NCI-H748 (cell line): ENCODE measurements around the gene ADGRL1.
"Not testable (repeated sequence)": the region's sequence is repeated elsewhere in the genome, so short reads cannot be mapped to it uniquely, and the experiment has no call there.

ENCODE experiments used
- DNase-seq: peaks from one replicate; lab custom pipeline; 2025; ENCODE audit not compliant: unreplicated experiment; lab: John Stamatoyannopoulos, UW

The ADGRL1 gene

GRCh38 chr19:14164082-14164481 lies 41.9 kb downstream of the ADGRL1 start:
- no peak for DNase-seq

GRCh38 chr19:14162871-14163297 lies 43.1 kb downstream of the ADGRL1 start:
- no peak for DNase-seq

GRCh38 chr19:14161305-14161704 lies 44.7 kb downstream of the ADGRL1 start:
- no peak for DNase-seq

- no peak for DNase-seq
Measured at GRCh38 chr19:14160017-14160703, 45.8 kb downstream of the ADGRL1 start.

GRCh38 chr19:14159059-14159458 lies 46.9 kb downstream of the ADGRL1 start:
- no peak for DNase-seq

- DNase-seq, result no peak
Measured at GRCh38 chr19:14158276-14159023, 47.5 kb downstream of the ADGRL1 start.

GRCh38 chr19:14156971-14157717 lies 48.8 kb downstream of the ADGRL1 start:
- no peak for DNase-seq

- DNase-seq, result no peak
Measured at GRCh38 chr19:14156122-14156521, 49.8 kb downstream of the ADGRL1 start.

- DNase-seq, result no peak
Measured at GRCh38 chr19:14155371-14155770, 50.6 kb downstream of the ADGRL1 start.

GRCh38 chr19:14152713-14153112 lies 53.3 kb downstream of the ADGRL1 start:
- no peak for DNase-seq

GRCh38 chr19:14150770-14151661 lies 55.0 kb downstream of the ADGRL1 start:
- DNase-seq, result no peak

GRCh38 chr19:14150041-14150769 lies 55.8 kb downstream of the ADGRL1 start:
- no peak for DNase-seq

GRCh38 chr19:14149509-14149994 lies 56.4 kb downstream of the ADGRL1 start:
- no peak for DNase-seq

GRCh38 chr19:14148751-14149410 lies 57.1 kb downstream of the ADGRL1 start:
- DNase-seq, result no peak

GRCh38 chr19:14147797-14148605 lies 58.0 kb downstream of the ADGRL1 start:
- DNase-seq, result peak; percentile 10

GRCh38 chr19:14146789-14147216 lies 59.2 kb downstream of the ADGRL1 start:
- DNase-seq, result no peak

GRCh38 chr19:14146169-14146568 lies 59.8 kb downstream of the ADGRL1 start:
- not testable (repeated sequence) for DNase-seq

- DNase-seq, result no peak
Measured at GRCh38 chr19:14145381-14145780, 60.6 kb downstream of the ADGRL1 start.
